K562 (cell line): ENCODE results near the gene HOXC11.

Experiments used
- ATF6 ChIP-seq: sonication (generic); formaldehyde crosslinking; IDR thresholded peaks from 2 replicates; pipeline ENCODE4 v1.4.0; 2020; ENCODE audit warnings: mild to moderate bottlenecking, missing genetic modification reagents
- CREB1 ChIP-seq, 2 experiments: sonication (generic) in 1 of 2; formaldehyde crosslinking in 1 of 2; IDR thresholded peaks; 2 replicates each; pipeline versions ENCODE4 v1.6.1 to v1.8.0; 2012 to 2022; ENCODE audit warnings: inconsistent platforms in 1 of 2, mild to moderate bottlenecking in 1 of 2, missing genetic modification reagents in 1 of 2, moderate library complexity in 1 of 2
- CTCF ChIP-seq, 3 experiments: IDR thresholded peaks in 2 of 3; conservative IDR thresholded peaks in 1 of 3; 2 replicates each; pipeline ENCODE4 v1.5.1; 2011 to 2012; ENCODE audit warnings: low read length in 3 of 3, mild to moderate bottlenecking in 3 of 3, control low read depth in 2 of 3, improper control_type of control experiment in 1 of 3, inconsistent platforms in 1 of 3, low read depth in 1 of 3, mixed read lengths in 1 of 3, moderate library complexity in 1 of 3; ENCODE audit not compliant: insufficient read depth in 2 of 3
- RNF2 ChIP-seq: sonication (generic); IDR thresholded peaks from 2 replicates; pipeline ENCODE4 v1.6.1; 2016
- TOE1 ChIP-seq, 2 experiments: fragments of 450-650 bp in 1 of 2; sonication (generic) in 1 of 2; formaldehyde crosslinking in 1 of 2; IDR thresholded peaks; 2 replicates each; pipeline versions ENCODE4 v1.7.1 to v1.8.0; 2016 to 2022; ENCODE audit warnings: borderline replicate concordance in 2 of 2, mild to moderate bottlenecking in 2 of 2, antibody characterized with exemption in 1 of 2, inconsistent platforms in 1 of 2, low read depth in 1 of 2, missing genetic modification reagents in 1 of 2, moderate library complexity in 1 of 2
- TRIM24 ChIP-seq, 2 experiments: fragments of 450-650 bp; IDR thresholded peaks; 2 replicates each; pipeline ENCODE4 v1.6.1; 2016
- TSC22D4 ChIP-seq: fragments of 450-650 bp; IDR thresholded peaks from 2 replicates; pipeline ENCODE4 v1.6.1; 2016; ENCODE audit warnings: missing genetic modification characterization, missing biosample characterization, control low read depth

GRCh38 chr12:54024581-54025305, 51.8 kb downstream of the HOXC11 start:
- no peak for TF ChIP-seq RNF2
- no peak for TF ChIP-seq CTCF (IDR thresholded peaks at IDR 0.05 in 2 of 3, conservative IDR thresholded peaks at IDR 0.05 in 1 of 3; ENCODE audit: insufficient read depth in 2 of 3, low read depth in 1 of 3, low read length in 3 of 3)
- no peak for TF ChIP-seq TOE1 (IDR thresholded peaks at IDR 0.05; ENCODE audit: borderline replicate concordance)
- no peak for TF ChIP-seq TOE1 (CRISPR knock-in tag; IDR thresholded peaks at IDR 0.05; ENCODE audit: borderline replicate concordance, low read depth)
- no peak for TF ChIP-seq CREB1 (IDR thresholded peaks at IDR 0.05)
- no peak for TF ChIP-seq CREB1 (CRISPR knock-in tag; IDR thresholded peaks at IDR 0.05)
- no peak for TF ChIP-seq TRIM24 (IDR thresholded peaks at IDR 0.05)
- no peak for TF ChIP-seq TSC22D4
- TF ChIP-seq ATF6 (CRISPR knock-in tag): no peak
